ENCODE data around the gene SORBS1. TPM values are rescaled to one million over a fixed set of nuclear protein-coding genes. Genes with fewer than 3 reads are reported as not detected.

SORBS1 gene
- total and polyA plus RNA-seq, 2 donors (not counting 3 experiments of a cell fraction or from before 2014, with no cell fraction given): 2.0 to 7.9 TPM

DNA sequence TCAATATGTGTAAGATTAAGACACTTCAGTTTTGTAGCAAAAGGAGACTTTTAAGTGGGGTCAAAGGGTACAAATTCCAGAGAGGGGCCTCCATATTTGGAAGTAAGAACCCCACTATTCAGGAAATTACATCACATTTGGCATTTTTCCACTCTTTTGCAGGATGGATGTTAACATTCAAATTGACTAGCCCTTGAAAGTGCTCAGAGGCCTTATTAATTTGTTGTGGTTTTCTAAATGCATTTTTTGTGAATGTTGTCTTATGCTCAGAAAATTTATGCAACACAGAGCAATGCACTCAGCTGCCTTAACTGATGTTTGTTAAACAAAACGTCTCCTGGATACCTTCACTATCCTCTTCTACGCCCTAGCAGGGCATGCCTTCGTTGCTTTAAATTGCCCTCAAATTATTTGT is 219.4 kb downstream of the SORBS1 start:
- DNase-seq (ENCODE audit: low read depth, low spot score) (no peak), FAIRE-seq (no peak)
- H4K20me1 ChIP-seq (replicated peaks; ENCODE audit: control insufficient read depth, extremely low read depth, insufficient read depth, low read length): no peaks in the 10 kb centered on the region
- no peak overlapping the region for H2AFZ ChIP-seq (ENCODE audit: low read depth, low read length)
- H3K9ac ChIP-seq (replicated peaks; ENCODE audit: extremely low read depth, insufficient read depth, low read length): no peak overlapping the region
- no peak overlapping the region for H3K4me2 ChIP-seq (ENCODE audit: insufficient read depth, low read length)
- TF ChIP-seq, protein P1, sequence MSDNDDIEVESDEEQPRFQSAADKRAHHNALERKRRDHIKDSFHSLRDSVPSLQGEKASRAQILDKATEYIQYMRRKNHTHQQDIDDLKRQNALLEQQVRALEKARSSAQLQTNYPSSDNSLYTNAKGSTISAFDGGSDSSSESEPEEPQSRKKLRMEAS (IDR thresholded peaks at IDR 0.05; ENCODE audit: insufficient read depth, insufficient read length): no peak
- TF ChIP-seq, protein P2, sequence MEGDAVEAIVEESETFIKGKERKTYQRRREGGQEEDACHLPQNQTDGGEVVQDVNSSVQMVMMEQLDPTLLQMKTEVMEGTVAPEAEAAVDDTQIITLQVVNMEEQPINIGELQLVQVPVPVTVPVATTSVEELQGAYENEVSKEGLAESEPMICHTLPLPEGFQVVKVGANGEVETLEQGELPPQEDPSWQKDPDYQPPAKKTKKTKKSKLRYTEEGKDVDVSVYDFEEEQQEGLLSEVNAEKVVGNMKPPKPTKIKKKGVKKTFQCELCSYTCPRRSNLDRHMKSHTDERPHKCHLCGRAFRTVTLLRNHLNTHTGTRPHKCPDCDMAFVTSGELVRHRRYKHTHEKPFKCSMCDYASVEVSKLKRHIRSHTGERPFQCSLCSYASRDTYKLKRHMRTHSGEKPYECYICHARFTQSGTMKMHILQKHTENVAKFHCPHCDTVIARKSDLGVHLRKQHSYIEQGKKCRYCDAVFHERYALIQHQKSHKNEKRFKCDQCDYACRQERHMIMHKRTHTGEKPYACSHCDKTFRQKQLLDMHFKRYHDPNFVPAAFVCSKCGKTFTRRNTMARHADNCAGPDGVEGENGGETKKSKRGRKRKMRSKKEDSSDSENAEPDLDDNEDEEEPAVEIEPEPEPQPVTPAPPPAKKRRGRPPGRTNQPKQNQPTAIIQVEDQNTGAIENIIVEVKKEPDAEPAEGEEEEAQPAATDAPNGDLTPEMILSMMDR (IDR thresholded peaks at IDR 0.05; ENCODE audit: extremely low read depth in 1 of 2, insufficient read depth in 1 of 2, low read depth in 1 of 2, low read length in 2 of 2): no peak
- TF ChIP-seq POLR2A (IDR thresholded peaks at IDR 0.05; ENCODE audit: low read depth, low read length) (no peak), FOS (IDR thresholded peaks at IDR 0.05; ENCODE audit: borderline replicate concordance, insufficient read depth, low read length) (no peak), JUN (IDR thresholded peaks at IDR 0.05; ENCODE audit: borderline replicate concordance, insufficient read depth, insufficient read length, low read depth) (no peak), POLR2AphosphoS5 (IDR thresholded peaks at IDR 0.05; ENCODE audit: insufficient read depth, low read depth, low read length) (no peak), EZH2 (IDR thresholded peaks at IDR 0.05; ENCODE audit: borderline replicate concordance, low read depth, low read length, severe bottlenecking) (no peak), MYC (IDR thresholded peaks at IDR 0.05; ENCODE audit: low read depth, low read length) (no peak)
- dilution Hi-C loops (cut with MboI; ENCODE audit: extremely low pct_ligation_motif_present, low sequenced_read_pairs): no loop called here
- no peaks in the 10 kb centered on the region for H3K9me1 ChIP-seq (replicated peaks; ENCODE audit: control insufficient read depth, extremely low read depth, insufficient read depth, low read length)
- no peaks in the 10 kb centered on the region for H3K36me3 ChIP-seq (ENCODE audit: control insufficient read depth in 2 of 2, extremely low read depth in 1 of 2, insufficient read depth in 2 of 2, low read length in 2 of 2)
- H3K79me2 ChIP-seq (ENCODE audit: control insufficient read depth, insufficient read depth, low read length): no peaks in the 10 kb centered on the region
- H3K4me1 ChIP-seq (ENCODE audit: control insufficient read depth, extremely low read depth, insufficient read depth, low read length): peaks cover 9% of the 10 kb centered on the region
- ChIA-PET CTCF (interaction anchor here (1.0 to 1.3 kb wide), 2 partner anchors 95 to 208 kb away, joined by 3 to 6 read pairs; no protein-coding TSS in a partner anchor), POLR2A (no interaction called here)
- H3K27ac ChIP-seq (ENCODE audit: insufficient read depth, low read depth, low read length): no peak overlapping the region
- no peaks in the 10 kb centered on the region for H3K27me3 ChIP-seq (ENCODE audit: control insufficient read depth in 2 of 2, insufficient read depth in 2 of 2, low read length in 2 of 2)
- H3K9me3 ChIP-seq (replicated peaks; ENCODE audit: control insufficient read depth, insufficient read depth, low read length): no peaks in the 10 kb centered on the region
- no peak overlapping the region for H3K4me3 ChIP-seq (replicated peaks in 1 of 3; ENCODE audit: insufficient read depth in 1 of 3, low read depth in 1 of 3, low read length in 3 of 3)
- intact Hi-C loops (cut with micrococcal nuclease): no loop called here
- no TSS peak for BruUV-seq (replicated peaks)

All from endothelial cell of umbilical vein (primary cell).